ENCODE results near the gene B4GAT1. TPM values are rescaled to one million over a fixed set of nuclear protein-coding genes. Genes with fewer than 3 reads are reported as not detected.
A peak's percentile ranks its signal among the peaks of the same experiment; 100 is the strongest.

Gene B4GAT1
- polyA plus RNA-seq, 1 of the 3 experiments (the other 2 are of a cell fraction): 26.4 TPM

DNA sequence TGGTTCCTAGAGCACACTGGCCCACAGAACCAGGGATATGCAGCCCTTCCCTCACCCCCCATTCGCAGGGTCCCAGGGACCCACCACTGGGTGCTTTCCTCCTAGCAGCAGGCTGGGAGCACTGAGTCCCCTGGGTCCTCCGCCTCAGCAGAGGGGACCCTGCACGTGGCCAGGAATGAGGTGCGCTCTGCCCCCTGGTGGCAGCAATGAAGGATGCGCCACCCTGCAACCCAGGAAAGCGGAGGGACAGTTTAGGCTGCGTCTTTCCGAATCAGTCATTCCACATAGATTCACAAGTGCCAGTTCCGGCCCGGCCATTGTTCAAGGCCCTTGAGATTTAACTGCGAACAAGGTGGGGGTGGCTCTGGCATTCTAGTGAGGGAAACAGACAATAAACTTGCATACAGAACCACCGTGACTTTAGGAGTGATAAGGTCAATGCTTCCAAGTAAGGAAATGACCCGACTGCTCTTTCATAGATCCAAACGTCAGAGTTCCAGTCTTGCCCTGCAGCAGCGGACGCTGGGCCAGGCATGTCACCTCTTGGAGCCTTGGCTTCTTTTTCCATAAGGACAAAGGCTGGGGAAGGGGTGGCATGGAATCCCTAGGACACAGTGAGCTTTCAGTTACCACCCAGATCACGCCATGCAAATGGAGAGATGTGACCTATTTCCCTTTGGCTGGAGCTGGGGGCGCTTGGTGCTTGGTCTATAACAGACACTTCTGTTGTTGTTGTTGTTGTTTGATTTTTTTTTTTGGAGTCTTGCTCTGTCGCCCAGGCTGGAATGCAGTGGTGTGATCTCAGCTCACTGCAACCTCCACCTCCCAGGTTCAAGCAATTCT, 18.9 kb downstream of the B4GAT1 start (continued):
- TF ChIP-seq, protein P1, sequence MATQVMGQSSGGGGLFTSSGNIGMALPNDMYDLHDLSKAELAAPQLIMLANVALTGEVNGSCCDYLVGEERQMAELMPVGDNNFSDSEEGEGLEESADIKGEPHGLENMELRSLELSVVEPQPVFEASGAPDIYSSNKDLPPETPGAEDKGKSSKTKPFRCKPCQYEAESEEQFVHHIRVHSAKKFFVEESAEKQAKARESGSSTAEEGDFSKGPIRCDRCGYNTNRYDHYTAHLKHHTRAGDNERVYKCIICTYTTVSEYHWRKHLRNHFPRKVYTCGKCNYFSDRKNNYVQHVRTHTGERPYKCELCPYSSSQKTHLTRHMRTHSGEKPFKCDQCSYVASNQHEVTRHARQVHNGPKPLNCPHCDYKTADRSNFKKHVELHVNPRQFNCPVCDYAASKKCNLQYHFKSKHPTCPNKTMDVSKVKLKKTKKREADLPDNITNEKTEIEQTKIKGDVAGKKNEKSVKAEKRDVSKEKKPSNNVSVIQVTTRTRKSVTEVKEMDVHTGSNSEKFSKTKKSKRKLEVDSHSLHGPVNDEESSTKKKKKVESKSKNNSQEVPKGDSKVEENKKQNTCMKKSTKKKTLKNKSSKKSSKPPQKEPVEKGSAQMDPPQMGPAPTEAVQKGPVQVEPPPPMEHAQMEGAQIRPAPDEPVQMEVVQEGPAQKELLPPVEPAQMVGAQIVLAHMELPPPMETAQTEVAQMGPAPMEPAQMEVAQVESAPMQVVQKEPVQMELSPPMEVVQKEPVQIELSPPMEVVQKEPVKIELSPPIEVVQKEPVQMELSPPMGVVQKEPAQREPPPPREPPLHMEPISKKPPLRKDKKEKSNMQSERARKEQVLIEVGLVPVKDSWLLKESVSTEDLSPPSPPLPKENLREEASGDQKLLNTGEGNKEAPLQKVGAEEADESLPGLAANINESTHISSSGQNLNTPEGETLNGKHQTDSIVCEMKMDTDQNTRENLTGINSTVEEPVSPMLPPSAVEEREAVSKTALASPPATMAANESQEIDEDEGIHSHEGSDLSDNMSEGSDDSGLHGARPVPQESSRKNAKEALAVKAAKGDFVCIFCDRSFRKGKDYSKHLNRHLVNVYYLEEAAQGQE (IDR thresholded peaks at IDR 0.05; ENCODE audit: low read depth, low read length): no peak; the same call in 1 of the 2 replicates
- peak; percentile 63 for TF ChIP-seq CHD2 (IDR thresholded peaks at IDR 0.05; ENCODE audit: low read length, partially characterized antibody)
- TF ChIP-seq, protein P2, sequence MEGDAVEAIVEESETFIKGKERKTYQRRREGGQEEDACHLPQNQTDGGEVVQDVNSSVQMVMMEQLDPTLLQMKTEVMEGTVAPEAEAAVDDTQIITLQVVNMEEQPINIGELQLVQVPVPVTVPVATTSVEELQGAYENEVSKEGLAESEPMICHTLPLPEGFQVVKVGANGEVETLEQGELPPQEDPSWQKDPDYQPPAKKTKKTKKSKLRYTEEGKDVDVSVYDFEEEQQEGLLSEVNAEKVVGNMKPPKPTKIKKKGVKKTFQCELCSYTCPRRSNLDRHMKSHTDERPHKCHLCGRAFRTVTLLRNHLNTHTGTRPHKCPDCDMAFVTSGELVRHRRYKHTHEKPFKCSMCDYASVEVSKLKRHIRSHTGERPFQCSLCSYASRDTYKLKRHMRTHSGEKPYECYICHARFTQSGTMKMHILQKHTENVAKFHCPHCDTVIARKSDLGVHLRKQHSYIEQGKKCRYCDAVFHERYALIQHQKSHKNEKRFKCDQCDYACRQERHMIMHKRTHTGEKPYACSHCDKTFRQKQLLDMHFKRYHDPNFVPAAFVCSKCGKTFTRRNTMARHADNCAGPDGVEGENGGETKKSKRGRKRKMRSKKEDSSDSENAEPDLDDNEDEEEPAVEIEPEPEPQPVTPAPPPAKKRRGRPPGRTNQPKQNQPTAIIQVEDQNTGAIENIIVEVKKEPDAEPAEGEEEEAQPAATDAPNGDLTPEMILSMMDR (IDR thresholded peaks at IDR 0.05): peak; percentile 94

DNA sequence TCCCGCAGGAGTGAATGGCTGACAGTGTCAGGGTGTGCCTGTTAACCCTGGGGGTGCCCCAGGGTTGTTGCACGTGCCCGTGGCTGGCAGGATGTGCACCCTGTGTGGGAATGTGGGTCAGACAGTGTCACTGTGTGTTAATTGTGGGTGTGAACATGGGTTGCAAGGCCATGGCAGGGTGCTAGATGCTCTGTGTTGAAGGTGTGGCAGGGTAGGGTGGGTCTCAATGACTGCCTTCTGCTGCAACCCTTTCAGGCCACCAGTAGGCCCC, 19.5 kb downstream of the B4GAT1 start:
- Histone ChIP-seq H3F3A (replicated peaks; ENCODE audit: insufficient read depth) (peaks cover 9% of the 10 kb centered on the region), H3K79me2 (ENCODE audit: insufficient read depth) (no peaks in the 10 kb centered on the region), H3K36me3 (replicated peaks in 1 of 2; ENCODE audit: control insufficient read depth in 1 of 2, insufficient read depth in 2 of 2, low read length in 1 of 2) (peaks cover 2 to 11% of the 10 kb centered on the region in 2 experiments), H3K4me1 (ENCODE audit: control insufficient read depth in 1 of 2, insufficient read depth in 2 of 2, low read depth in 1 of 2, low read length in 1 of 2) (peaks cover 28 to 36% of the 10 kb centered on the region in 2 experiments; a peak in 3 of 4 replicates), H3K9me3 (no peaks in the 10 kb centered on the region), H3K9me2 (no peaks in the 10 kb centered on the region), H2AFZ (ENCODE audit: low read depth) (no peak overlapping the region), H3K27ac (ENCODE audit: low read depth in 2 of 2, low read length in 1 of 2) (peak overlapping the region; percentile 13 to 80; a peak in 3 of 4 replicates), H4K20me1 (ENCODE audit: insufficient read depth) (no peaks in the 10 kb centered on the region), H3K4me2 (peak overlapping the region; percentile 66; the same call in 1 of the 2 replicates), H3K27me3 (ENCODE audit: insufficient read depth) (no peaks in the 10 kb centered on the region), H3K9ac (no peak overlapping the region), H3K4me3 (ENCODE audit: low read depth in 2 of 2, low read length in 1 of 2) (no peak overlapping the region; a peak in 1 of 4 replicates)
- TF ChIP-seq GABPA (IDR thresholded peaks at IDR 0.05; ENCODE audit: low read depth) (no peak), TEAD4 (IDR thresholded peaks at IDR 0.05; ENCODE audit: borderline replicate concordance, insufficient read depth) (no peak), TAF1 (IDR thresholded peaks at IDR 0.05; ENCODE audit: borderline replicate concordance, low read depth, low read length) (no peak), GATA2 (CRISPR knock-in tag; IDR thresholded peaks at IDR 0.05) (no peak), EP300 (IDR thresholded peaks at IDR 0.05; ENCODE audit: borderline replicate concordance in 1 of 2, low read depth in 1 of 2, low read length in 1 of 2) (no peak)
- TF ChIP-seq, protein P3, sequence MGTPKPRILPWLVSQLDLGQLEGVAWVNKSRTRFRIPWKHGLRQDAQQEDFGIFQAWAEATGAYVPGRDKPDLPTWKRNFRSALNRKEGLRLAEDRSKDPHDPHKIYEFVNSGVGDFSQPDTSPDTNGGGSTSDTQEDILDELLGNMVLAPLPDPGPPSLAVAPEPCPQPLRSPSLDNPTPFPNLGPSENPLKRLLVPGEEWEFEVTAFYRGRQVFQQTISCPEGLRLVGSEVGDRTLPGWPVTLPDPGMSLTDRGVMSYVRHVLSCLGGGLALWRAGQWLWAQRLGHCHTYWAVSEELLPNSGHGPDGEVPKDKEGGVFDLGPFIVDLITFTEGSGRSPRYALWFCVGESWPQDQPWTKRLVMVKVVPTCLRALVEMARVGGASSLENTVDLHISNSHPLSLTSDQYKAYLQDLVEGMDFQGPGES (IDR thresholded peaks at IDR 0.05; ENCODE audit: low read depth, low read length): no peak
- TF ChIP-seq, protein P2 (IDR thresholded peaks at IDR 0.05): no peak
- no peak for DNase-seq
- ChIA-PET POLR2A (no interaction called here), CTCF (interaction anchor here (1.5 kb wide), 1 partner anchor 10 kb away, joined by 4 read pairs; no protein-coding TSS in a partner anchor)
- 67% methylated on average over 1 of the region's 3 CpGs for WGBS (ENCODE audit: low lambda C conversion rate)

All from SK-N-SH (cell line).